Measurements from ENCODE around the gene C6.
"Not testable (repeated sequence)": the region's sequence is repeated elsewhere in the genome, so short reads cannot be mapped to it uniquely, and the experiment has no call there.

The C6 gene

GRCh38 chr5:41213340-41213739 is at the start of gene C6:
Gene C6 (minus strand): TSS chr5:41213532. CDS start chr5:41203230, 10,302 bp downstream.
- in situ Hi-C loops (cut with MboI; ENCODE audit: low sequenced_read_pairs): no loop called here

GRCh38 chr5:41256400-41256799 is 43.1 kb upstream of the C6 start:
- in situ Hi-C loops (cut with MboI; ENCODE audit: low sequenced_read_pairs): no loop called here

- in situ Hi-C loops (cut with MboI; ENCODE audit: low sequenced_read_pairs): no loop called here
Measured at GRCh38 chr5:41253109-41253508, 39.8 kb upstream of the C6 start.

- in situ Hi-C loops (cut with MboI; ENCODE audit: low sequenced_read_pairs): no loop called here
Measured at GRCh38 chr5:41252036-41252435, 38.7 kb upstream of the C6 start.

GRCh38 chr5:41250351-41250987 is 37.1 kb upstream of the C6 start:
- in situ Hi-C loops (cut with MboI; ENCODE audit: low sequenced_read_pairs): no loop called here

- in situ Hi-C loops (cut with MboI; ENCODE audit: low sequenced_read_pairs): no loop called here
Measured at GRCh38 chr5:41247135-41247534, 33.8 kb upstream of the C6 start.

- in situ Hi-C loops (cut with MboI; ENCODE audit: low sequenced_read_pairs): no loop called here
Measured at GRCh38 chr5:41246376-41246775, 33.0 kb upstream of the C6 start.

GRCh38 chr5:41243558-41243957 is 30.2 kb upstream of the C6 start:
- in situ Hi-C loops (cut with MboI; ENCODE audit: low sequenced_read_pairs): no loop called here

- in situ Hi-C loops (cut with MboI; ENCODE audit: low sequenced_read_pairs): no loop called here
Measured at GRCh38 chr5:41240985-41241384, 27.7 kb upstream of the C6 start.

- in situ Hi-C loops (cut with MboI; ENCODE audit: low sequenced_read_pairs): no loop called here
Measured at GRCh38 chr5:41240390-41240789, 27.1 kb upstream of the C6 start.

- in situ Hi-C loops (cut with MboI; ENCODE audit: low sequenced_read_pairs): no loop called here
Measured at GRCh38 chr5:41234475-41234874, 21.1 kb upstream of the C6 start.

- in situ Hi-C loops (cut with MboI; ENCODE audit: low sequenced_read_pairs): no loop called here
Measured at GRCh38 chr5:41232797-41233196, 19.5 kb upstream of the C6 start.

- in situ Hi-C loops (cut with MboI; ENCODE audit: low sequenced_read_pairs): not testable (repeated sequence)
Measured at GRCh38 chr5:41230276-41230675, 16.9 kb upstream of the C6 start.

- in situ Hi-C loops (cut with MboI; ENCODE audit: low sequenced_read_pairs): no loop called here
Measured at GRCh38 chr5:41223962-41224361, 10.6 kb upstream of the C6 start.

GRCh38 chr5:41219658-41220269 is 6.4 kb upstream of the C6 start:
- in situ Hi-C loops (cut with MboI; ENCODE audit: low sequenced_read_pairs): no loop called here

GRCh38 chr5:41218929-41219657 is 5.8 kb upstream of the C6 start:
- in situ Hi-C loops (cut with MboI; ENCODE audit: low sequenced_read_pairs): no loop called here

- in situ Hi-C loops (cut with MboI; ENCODE audit: low sequenced_read_pairs): no loop called here
Measured at GRCh38 chr5:41214182-41214581, 850 bp upstream of the C6 start.

GRCh38 chr5:41212935-41213334 is 397 bp downstream of the C6 start:
- in situ Hi-C loops (cut with MboI; ENCODE audit: low sequenced_read_pairs): no loop called here

GRCh38 chr5:41211417-41211816 is 1.9 kb downstream of the C6 start:
- in situ Hi-C loops (cut with MboI; ENCODE audit: low sequenced_read_pairs): no loop called here

- in situ Hi-C loops (cut with MboI; ENCODE audit: low sequenced_read_pairs): not testable (repeated sequence)
Measured at GRCh38 chr5:41205475-41205874, 7.9 kb downstream of the C6 start.

GRCh38 chr5:41203033-41203432 is 10.3 kb downstream of the C6 start:
- in situ Hi-C loops (cut with MboI; ENCODE audit: low sequenced_read_pairs): no loop called here

GRCh38 chr5:41201082-41201772 is 12.1 kb downstream of the C6 start:
- in situ Hi-C loops (cut with MboI; ENCODE audit: low sequenced_read_pairs): no loop called here

All from hTERT RPE-1 (cell line).